GM10847 (cell line): ENCODE results near the gene PKNOX2.

Experiments
- POLR2A ChIP-seq: IDR thresholded peaks from 2 replicates; pipeline ENCODE4 v1.6.1; 2011; ENCODE audit not compliant: insufficient read length; ENCODE audit errors: extremely low read depth

The PKNOX2 gene

DNA sequence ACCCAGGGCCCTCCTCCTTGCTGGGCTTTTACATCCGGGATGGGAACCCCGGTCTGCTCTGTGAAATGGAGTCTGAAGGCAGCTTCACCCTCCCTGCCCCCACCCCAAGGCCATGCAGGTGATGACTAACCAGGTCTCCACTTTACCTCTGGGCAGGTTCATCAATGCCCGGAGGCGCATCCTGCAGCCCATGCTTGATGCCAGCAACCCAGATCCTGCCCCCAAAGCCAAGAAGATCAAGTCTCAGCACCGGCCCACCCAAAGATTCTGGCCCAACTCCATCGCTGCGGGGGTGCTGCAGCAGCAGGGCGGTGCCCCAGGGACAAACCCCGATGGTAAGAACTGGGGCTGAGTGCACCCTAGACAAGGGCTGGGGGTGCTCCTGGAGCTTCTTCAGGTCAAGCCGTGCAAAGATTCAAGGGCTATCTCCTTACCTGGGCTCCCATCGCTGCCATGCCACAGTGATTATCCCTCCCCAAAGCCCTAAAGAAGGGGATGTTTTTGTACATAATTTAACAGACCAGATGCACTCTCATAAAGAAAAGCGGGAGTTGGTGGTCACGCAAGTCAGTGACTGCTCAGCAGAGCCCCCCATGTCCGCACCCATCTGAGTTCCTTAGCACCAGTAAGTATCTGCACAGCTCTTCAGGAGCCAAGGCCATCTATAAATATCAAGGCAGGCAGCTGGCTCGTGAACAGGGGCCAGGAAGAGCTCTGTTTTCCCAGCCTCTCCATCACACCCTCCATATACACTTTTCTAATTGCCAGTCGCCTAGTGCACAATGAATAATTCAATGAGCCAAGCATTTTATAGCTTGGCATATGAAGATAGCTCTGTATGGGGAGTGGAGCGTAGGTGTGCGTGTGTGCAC lies 265.5 kb downstream of the PKNOX2 start:
- TF ChIP-seq POLR2A = no peak

DNA sequence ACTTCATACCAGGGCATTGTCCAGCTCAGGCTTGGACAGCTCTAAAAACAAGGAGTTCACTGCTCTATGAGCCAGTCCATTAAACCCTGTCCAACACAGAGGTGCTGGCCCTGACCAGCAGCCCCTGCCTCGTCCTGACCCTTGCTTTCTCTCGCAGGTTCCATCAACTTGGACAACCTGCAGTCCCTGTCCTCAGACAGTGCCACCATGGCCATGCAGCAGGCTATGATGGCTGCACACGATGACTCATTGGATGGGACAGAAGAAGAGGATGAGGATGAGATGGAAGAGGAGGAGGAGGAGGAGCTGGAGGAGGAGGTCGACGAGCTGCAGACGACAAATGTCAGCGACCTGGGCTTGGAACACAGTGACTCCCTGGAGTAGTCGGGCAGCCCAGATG lies 266.5 kb downstream of the PKNOX2 start:
- TF ChIP-seq POLR2A = no peak

DNA sequence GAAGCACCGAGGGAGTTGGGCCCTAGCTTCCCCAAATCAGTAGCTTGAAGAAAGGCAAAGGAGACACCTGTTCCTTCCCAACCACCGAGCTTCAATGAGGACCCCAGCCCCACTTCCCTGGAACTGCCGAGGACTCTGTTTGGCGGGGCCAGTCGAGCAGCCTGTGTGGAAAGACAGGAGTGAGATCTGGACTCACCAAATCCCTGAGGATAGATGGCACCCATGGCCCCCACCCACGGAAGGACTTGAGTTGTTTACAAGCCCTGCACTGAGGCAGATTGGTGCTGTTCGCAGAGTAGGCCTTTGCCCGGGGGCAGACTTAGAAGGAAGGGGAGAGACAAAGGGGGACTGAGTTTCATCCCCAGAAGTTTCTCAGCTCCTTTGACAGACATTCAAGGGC lies 266.9 kb downstream of the PKNOX2 start:
- TF ChIP-seq POLR2A = no peak

DNA sequence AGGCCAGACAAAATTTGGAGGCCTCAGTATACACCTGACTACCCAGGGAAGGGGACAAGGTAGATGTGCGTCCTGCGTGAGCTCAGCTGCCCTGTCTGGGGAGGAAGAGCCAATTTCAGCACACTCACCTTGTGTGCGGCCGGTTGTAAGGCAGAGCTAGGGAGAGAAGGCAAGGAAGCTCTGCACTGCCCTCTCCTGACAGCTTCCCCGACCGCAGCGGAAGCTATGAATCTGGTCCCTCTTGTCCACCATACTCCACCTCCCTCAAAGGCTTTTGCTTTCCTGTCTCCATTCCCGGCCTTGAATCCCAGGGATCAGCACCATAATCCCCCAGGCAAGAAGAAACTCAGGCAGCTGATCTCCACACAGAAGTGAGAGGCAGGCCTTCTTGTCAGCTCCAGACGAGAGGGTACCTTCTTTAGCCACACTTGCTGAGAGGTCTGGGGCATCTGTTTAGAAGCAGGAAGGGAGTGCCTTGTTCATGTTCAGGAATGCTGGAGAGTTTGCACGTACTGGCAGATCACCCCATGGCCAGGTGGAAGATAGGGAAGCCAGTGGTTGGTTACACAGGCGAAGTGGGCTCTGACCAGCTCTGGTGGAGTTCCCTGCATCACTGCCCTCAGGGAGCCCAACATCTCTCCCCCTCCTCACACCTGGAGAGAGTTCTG lies 269.0 kb downstream of the PKNOX2 start:
- no peak for TF ChIP-seq POLR2A

DNA sequence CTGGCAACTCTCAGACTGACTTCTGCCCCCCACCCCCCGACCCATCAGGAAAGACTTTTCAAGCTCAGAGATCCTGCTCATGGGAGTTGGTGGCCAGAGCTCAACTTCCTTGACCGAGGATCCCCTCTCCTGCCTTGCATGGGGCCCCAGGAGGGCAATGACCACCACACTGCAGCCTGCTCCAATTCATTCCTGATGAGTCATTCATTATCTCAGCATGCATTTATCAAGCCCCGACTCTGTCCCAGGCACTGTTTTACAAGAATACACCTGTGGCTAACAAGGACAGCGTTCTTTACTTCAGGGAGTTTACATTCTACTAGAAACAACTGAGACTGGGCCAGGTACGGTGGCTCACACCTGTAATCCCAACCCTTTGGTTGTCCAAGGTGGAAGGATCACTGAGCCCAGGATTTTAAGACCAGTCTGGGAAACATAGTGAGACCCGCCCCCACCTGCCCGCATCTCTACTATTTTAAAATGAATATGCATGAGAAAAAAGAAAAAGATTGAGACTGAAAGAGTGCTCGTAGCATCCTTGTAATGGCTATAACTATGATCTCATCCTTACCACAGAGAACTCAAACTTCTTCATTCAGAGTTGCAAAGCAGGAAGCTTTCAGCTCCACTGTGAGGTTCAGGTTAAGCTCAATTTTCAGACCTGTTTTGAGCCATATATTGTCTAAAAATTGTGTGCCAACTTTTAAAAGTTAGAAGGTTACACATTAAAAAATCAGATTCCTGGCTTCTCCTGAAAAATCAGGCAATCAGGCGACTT lies 271.1 kb downstream of the PKNOX2 start:
- no peak for TF ChIP-seq POLR2A

DNA sequence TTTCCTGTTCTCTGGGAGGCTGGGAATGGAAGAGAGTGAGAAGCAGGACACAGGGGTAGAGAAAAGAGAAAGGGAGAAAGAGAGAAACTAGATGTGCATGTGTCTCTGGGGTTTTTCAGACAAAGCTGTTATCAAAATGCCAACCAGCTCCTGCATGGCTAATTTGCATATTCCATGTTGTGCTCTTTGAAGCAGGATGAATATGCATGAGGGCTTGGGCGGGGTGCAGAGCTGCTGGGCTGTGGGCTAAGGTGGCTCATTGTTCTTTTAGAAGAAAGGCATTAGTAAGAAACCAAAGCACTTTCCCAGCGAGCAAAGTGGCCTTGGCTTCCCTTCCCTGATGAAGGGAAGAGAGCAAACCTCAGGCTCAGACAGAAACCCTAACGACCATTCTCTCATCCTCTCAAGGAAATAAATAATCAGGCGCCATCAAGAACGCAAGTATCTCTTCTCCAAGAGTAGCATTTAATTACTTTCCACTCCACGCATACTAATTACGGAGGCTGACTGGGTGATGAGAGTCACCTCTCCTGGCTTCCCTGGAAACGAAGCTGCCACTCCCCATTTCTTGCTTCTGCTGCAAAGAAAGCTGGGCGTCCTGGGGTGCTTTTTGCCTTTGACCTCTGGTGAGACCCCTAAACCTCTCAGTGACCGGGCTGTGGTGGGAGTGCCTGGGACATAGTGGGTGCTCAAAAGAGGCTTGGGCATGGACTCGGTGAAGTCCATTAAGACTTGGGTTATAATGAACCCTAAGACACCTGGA lies 277.3 kb downstream of the PKNOX2 start:
- TF ChIP-seq POLR2A = no peak

DNA sequence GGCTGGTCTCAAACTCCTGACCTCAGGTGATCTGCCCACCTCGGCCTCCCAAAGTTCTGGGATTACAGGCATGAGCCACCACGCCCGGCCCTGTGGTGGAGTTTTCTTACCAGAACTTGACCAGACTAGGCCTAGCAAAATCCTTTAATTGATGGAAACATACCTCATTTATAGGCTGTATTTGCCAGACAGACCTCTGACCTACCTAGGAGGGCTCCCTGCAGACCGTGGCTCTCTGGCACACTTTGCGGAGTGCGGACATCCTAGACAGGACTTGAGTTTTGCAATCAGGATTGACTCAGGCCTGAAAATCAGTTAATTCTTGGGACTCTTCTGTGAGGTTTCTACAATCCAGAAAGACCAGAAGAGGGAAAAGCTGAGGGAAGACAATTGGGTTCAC lies 278.4 kb downstream of the PKNOX2 start:
- no peak for TF ChIP-seq POLR2A

DNA sequence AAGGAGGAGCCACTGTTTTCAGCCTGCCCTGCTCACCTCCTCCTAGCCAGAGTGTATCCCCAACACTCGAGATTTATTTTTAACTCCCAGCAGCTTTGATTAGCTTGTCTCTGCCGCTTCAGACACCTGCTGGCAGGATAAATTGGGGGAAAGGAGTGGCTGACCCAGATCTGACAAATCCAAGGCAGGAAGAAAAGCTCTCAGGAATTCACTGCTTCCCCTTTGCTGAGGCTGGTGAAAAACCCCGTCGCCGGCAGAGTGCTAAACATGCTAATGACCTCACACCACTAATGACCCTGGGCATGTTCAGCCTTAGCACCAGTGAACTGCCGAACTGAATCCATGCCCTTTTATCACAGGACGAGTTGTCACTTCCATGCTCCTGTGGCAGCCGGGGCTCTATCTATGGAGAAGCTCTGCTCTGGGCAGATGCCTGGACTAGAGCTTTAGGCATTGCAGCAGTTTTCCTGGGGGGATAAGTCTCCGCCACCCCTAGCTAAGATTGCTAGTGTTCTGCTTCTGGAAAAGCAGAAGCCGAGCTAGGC lies 279.3 kb downstream of the PKNOX2 start:
- no peak for TF ChIP-seq POLR2A

DNA sequence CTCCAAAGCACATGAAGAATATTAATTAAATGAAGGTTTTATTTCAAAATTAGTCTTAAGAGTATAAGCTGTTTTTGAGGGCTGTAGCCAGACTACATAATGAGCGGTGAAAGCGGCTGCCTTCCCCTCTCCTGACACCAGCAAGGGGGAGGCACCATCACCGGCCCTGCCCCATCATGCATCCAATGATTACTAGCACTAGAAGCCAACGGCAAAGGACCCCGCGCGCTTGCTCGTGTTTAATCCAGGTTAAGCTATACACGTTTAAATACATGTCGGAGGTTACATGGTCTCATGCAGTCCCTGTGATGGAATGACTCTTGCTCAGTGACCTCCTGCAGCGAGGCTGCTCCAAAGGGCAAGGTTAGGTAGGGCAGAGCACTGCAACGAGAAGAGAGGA lies 281.2 kb downstream of the PKNOX2 start:
- no peak for TF ChIP-seq POLR2A

DNA sequence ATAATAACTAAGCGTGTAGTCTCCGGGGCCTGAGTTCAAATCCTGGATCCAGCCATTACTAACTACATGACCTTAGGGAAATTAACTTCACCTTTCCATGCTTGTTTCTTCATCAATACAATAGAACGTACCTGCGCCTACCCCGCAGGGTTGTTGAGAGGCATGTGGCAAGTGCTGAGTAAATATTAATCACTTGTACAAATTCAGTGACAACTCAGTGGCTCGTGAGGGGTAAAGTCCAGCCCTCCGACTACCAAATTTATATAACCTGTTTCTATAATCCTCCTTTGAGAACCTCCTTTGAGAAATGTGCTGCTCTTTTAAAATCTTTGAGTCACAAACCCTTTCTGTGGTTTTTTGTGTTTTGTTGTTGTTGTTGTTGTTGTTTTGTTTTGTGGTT lies 281.7 kb downstream of the PKNOX2 start:
- TF ChIP-seq POLR2A = no peak

DNA sequence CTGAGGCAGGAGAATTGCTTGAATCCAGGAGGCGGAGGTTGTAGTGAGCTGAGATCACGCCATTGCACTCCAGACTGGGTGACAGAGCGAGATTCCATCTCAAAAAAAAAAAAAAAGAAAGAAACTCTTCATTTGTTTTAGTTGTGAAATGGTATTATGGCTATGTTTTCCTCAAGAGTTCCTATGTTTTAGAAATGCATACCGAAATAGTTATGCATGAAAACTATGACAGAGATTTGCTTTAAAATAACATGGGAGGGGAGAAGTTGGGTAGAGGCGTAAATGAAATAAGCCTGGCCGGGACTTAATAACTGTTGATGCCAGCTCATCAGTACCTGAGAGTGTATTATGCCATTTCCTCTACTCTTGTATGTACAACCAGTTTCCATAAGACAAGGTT lies 283.2 kb downstream of the PKNOX2 start:
- no peak for TF ChIP-seq POLR2A

DNA sequence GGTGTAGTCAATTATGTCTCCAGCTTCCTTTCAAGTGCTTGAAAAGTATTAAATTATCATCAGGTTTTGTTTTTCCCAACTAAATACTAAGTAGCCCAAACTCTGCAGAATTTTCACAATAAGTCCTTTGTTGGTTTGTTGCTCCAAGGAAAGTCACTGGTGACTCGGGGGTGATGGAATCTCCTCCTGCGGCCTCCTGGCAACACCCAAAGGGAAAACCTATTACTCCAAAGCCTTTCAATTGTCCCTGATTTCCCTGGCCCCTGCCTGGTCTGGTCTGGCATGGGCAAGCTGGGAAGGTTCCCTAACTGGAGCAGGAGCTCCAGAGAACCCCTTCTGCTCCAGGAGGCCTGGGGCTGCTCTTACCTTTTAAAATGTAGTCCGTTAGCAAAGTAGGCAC lies 283.6 kb downstream of the PKNOX2 start:
- TF ChIP-seq POLR2A = no peak

DNA sequence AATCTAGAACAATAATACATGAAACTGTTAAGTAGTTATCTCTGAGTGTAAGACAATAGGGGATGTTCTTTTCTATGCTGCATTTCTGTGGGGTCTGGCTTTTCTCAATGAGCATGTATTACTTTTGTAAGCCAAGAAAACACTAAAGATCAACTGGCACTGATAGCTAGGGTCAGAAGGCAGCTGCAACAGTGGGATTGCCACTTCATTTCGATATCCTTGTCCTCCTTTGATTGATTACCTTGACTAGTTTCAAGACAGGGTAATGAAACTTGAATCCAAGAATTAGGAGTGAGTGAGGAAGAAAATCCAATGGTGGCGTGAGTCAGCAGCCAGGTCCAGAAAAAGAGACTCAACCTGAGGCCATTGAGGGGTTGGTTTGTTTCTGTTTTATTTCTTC lies 285.0 kb downstream of the PKNOX2 start:
- TF ChIP-seq POLR2A = no peak

DNA sequence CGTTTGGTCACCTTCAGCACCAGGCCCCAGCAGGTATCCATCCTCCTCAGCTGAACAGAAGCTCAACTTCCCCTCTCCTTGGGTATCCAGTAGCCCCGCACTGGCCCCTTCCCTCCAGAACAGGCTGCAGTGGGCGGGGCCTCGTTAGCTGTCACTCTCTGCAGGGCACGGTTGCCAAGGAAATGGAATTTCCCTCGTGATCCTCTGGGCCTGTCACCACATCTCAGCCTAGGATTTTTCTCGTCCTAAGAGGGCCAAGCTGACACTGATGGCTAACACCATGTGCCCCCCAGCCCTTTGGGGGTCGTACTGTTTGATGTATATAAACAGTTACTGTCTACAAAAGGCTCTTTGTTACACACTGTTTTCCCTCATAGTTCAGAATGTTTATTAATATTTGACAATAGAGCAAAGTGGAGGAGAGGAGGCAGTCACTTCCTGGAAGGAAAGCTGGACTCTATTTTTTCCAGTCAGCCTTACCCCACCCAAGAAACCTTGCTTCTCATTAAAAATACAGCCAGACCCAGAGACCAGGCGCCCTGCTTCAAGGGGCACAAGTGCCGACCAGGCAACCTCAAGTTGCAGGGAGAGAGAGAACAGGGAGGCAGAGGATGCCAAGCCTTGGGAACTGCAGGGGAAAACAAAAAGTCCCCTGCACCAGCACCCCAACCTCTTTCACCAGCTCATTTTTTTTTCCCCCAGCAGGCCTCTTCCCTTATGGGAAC lies 287.0 kb downstream of the PKNOX2 start:
- no peak for TF ChIP-seq POLR2A
